Astrocyte of the spinal cord (primary cell): ENCODE measurements around the gene OGFOD2.

Experiments used
- DNase-seq: peaks from one replicate; pipeline ENCODE4 v3.0.0; 2011; ENCODE audit warnings: low read depth, low spot score
- H3K4me3 ChIP-seq: 2 replicates; pipeline ENCODE4 v1.5.1; 2011; ENCODE audit warnings: low read depth, mild to moderate bottlenecking, low read length, moderate library complexity
- in situ Hi-C: cut with HindIII; loops from 2 replicates; pipeline ENCODE4 v1.10.0; 2017; ENCODE audit warnings: low sequenced_read_pairs
- TF ChIP-seq, protein P1 (sequence below): IDR thresholded peaks from 2 replicates; pipeline ENCODE4 v1.5.1; 2012; ENCODE audit warnings: low read depth, mild to moderate bottlenecking, low read length, inconsistent platforms

The OGFOD2 gene

DNA sequence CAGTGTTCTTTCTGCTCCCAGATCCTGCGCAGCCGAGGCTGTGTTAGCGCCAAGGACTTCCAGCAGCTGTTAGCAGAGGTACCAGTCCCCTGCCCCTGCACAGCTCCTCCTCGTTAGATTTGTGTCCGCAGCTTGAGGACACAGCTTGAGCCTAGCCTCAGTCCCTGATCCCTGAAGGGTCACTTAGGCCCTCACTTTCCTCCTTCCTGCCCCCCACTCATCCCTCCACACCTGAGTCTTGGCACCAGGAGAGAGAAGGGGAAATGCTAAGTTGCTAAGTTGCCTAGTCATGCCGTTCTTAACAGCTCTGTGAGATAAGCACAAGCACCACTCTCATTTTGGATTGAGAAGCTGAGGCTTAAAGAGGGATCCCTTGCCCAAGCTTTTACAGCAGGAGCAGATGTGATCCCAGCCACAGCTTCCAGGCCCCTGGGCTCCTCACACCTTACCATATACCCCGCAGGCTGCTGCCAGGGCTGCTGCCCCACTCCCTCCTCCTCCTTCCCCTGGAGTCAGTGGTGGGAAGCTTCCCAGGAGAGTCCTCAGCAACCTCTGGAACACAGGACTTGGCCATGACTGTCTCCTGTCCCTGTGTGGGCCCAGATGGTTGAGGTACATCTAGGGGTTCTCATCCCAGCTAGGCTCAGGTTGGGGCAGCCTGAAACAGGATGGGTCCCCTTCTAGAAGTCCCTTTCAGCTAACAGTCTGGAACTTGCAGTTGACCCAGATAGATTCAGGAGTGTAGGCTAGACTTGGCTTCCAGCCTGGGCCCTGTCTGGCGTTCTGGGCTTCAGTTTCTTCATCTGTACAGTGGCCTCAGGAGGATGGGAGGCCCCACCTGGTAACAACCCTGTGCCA lies 975 bp downstream of the OGFOD2 start:
- peak overlapping the region; percentile 96 for H3K4me3 ChIP-seq
- TF ChIP-seq, protein P1, sequence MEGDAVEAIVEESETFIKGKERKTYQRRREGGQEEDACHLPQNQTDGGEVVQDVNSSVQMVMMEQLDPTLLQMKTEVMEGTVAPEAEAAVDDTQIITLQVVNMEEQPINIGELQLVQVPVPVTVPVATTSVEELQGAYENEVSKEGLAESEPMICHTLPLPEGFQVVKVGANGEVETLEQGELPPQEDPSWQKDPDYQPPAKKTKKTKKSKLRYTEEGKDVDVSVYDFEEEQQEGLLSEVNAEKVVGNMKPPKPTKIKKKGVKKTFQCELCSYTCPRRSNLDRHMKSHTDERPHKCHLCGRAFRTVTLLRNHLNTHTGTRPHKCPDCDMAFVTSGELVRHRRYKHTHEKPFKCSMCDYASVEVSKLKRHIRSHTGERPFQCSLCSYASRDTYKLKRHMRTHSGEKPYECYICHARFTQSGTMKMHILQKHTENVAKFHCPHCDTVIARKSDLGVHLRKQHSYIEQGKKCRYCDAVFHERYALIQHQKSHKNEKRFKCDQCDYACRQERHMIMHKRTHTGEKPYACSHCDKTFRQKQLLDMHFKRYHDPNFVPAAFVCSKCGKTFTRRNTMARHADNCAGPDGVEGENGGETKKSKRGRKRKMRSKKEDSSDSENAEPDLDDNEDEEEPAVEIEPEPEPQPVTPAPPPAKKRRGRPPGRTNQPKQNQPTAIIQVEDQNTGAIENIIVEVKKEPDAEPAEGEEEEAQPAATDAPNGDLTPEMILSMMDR, result no peak
- DNase-seq, result no peak
- in situ Hi-C loops, result no loop called here

DNA sequence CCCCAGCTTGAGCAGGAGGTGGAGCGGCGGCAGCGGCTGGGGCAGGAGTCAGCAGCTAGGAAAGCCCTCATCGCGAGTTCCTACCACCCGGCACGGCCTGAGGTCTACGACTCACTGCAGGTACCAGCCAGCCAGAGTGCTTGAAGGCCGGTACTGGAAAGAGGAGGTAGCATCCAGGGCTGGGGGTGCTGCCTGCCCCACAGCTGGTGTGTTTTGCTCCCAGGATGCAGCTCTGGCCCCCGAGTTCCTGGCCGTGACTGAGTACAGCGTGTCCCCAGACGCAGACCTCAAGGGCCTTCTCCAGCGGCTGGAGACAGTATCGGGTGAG lies 1.6 kb downstream of the OGFOD2 start:
- in situ Hi-C loops, result no loop called here
- no peak overlapping the region for H3K4me3 ChIP-seq
- TF ChIP-seq, protein P1, result no peak
- no peak for DNase-seq

DNA sequence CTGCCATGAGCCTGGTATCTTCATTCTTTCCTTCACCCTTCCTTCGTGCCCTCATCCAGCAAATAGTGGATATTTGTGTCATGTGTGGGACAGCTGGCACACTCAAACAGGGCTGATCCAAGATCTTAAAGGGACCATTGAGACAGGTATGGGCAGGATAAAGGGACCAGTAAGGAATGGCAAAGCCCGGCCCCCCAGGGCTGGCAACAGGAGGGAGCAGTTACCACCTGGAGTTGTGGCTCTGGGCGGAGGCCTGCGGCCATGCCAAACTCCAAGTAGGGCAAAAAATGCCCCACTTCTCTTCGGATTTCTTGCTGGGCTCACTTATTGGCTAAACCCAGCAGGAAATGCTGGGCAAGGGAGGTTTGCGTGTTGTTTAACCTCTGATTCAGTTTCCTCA lies 2.1 kb downstream of the OGFOD2 start:
- TF ChIP-seq, protein P1, result no peak
- no peak overlapping the region for H3K4me3 ChIP-seq
- DNase-seq, result no peak
- in situ Hi-C loops, result no loop called here

DNA sequence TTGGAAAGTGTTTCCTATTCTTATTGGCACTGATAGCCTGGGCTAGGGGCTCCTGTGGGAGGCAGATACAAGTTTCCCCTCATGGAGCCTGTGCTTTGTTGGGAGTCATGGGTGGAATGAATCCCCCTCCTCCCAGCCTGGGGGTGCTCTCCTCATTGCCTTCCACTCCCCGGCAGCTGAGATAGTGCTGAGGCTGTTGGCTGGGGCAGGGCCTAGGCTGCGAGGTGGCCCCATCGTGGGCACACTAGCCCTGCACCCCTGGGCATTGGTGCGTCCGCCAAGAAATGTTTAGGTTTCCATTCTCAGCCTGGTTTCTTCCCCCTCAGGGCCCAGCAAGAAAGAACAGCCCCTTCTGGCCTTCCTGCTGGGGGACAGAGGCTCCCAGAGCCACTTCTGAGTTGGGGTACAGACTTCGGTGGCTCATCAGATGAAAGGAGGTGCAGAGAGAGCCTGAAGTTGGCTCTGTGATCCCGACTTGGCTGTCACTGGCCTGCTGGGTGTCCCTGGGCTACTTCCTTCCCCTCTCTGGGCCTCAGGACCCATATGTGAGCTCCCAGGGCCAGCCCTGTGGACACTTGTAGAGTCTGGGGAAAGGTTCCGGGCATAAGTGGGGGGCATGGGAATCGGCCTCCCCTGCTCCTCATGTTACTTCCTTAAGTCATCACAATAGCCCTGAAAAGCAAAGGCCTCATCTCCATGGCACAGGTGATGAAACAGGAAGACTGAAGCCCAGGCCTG lies 2.8 kb downstream of the OGFOD2 start:
- TF ChIP-seq, protein P1, result no peak
- no peak overlapping the region for H3K4me3 ChIP-seq
- no peak for DNase-seq
- in situ Hi-C loops, result no loop called here

DNA sequence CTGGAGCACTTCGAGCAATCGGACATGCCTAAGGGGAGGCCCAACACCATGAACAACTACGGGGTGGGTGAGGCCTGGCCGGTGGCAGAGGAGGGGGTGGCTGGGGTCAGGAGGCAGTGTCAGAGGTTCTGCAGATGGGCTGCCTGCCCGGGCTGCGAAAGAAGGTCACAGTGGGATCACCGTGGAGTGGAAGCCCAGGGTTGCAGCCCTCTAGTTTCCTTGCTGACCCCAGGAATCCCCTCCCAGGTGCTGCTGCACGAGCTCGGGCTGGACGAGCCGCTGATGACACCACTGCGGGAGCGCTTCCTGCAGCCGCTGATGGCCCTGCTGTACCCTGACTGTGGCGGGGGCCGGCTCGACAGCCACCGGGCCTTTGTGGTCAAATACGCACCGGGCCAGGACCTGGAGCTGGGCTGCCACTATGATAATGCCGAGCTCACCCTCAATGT lies 3.5 kb downstream of the OGFOD2 start:
- no peak overlapping the region for H3K4me3 ChIP-seq
- in situ Hi-C loops, result no loop called here
- DNase-seq, result no peak
- TF ChIP-seq, protein P1, result no peak

DNA sequence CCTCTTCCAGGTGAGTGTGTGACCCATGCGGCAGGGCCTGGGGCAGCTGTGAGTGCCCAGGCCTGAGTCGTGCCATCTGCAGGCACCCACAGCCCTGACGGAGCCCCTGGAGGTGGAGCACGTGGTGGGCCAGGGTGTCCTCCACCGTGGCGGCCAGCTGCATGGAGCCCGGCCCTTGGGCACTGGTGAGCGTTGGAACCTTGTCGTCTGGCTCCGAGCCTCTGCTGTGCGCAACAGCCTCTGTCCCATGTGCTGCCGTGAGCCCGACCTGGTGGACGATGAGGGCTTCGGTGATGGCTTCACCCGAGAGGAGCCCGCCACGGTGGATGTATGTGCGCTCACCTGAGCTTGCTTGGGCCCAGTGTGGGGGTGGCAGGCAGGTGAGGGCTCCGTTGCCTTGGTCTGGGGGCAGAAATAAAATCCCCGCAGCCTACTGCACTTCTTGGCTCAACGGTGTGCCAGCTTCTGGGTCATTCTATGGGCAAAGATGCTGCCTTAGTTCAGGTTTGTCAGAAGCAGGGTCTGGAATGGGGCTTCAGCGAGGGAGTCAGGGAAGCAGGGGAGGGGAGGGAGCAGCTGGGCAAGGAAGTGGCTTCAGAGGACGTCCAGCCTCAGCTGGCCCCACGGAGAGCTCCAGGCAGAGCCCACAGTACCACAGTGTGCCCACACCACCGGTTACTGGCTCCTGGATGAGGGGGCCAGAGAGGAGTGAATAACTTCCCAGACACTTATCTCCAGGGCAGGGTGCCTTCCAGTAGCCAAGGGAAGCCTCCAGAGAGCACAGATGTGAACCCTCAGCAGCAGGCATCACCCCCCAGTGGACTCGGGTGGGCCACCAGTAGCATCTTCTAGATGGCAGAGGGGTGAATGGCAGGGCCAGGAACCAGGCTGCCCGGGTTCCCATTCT lies 4.2 kb downstream of the OGFOD2 start:
- DNase-seq, result no peak
- TF ChIP-seq, protein P1, result no peak
- H3K4me3 ChIP-seq, result peak overlapping the region; percentile 84
- in situ Hi-C loops, result no loop called here
